Lung (tissue), 12 donors: ENCODE results near the gene HPSE2. TPM values are rescaled to one million over a fixed set of nuclear protein-coding genes. Genes with fewer than 3 reads are reported as not detected.

Experiments used
- ATAC-seq: fragments of 200-7000 bp; cut with Tn5 transposase; one replicate; pipeline ENCODE4 v1.9.1; 2020; ENCODE audit warnings: moderate number of reproducible peaks; ENCODE audit not compliant: insufficient read depth, low FRiP score
- DNase-seq, 3 donors: peaks; one replicate each; pipeline ENCODE4 v3.0.0-alpha.2; 2013 to 2017
- H3K27ac ChIP-seq, 2 donors: one replicate each; pipeline ENCODE4 v1.5.1; 2013; ENCODE audit warnings: mild to moderate bottlenecking in 2 of 2, moderate library complexity in 2 of 2, control low read depth in 1 of 2, inconsistent platforms in 1 of 2, low read depth in 1 of 2, low read length in 1 of 2
- H3K27me3 ChIP-seq, 3 donors: one replicate each; pipeline ENCODE4 v1.5.1; 2013; ENCODE audit warnings: low read length in 2 of 3; ENCODE audit not compliant: control insufficient read depth in 3 of 3, insufficient read depth in 3 of 3
- H3K36me3 ChIP-seq, 4 donors: one replicate each; pipeline ENCODE4 v1.5.1; 2013; ENCODE audit warnings: low read length in 4 of 4, mild to moderate bottlenecking in 1 of 4, moderate library complexity in 1 of 4; ENCODE audit not compliant: control insufficient read depth in 4 of 4, insufficient read depth in 4 of 4
- H3K4me1 ChIP-seq, 5 donors: one replicate each; pipeline ENCODE4 v1.5.1; 2013; ENCODE audit warnings: low read length in 5 of 5, mild to moderate bottlenecking in 2 of 5, moderate library complexity in 1 of 5; ENCODE audit not compliant: control insufficient read depth in 5 of 5, insufficient read depth in 5 of 5
- H3K4me3 ChIP-seq: one replicate; pipeline ENCODE4 v1.5.1; 2013; ENCODE audit warnings: mild to moderate bottlenecking, control low read depth, moderate library complexity
- H3K9ac ChIP-seq, 2 donors: one replicate each; pipeline ENCODE4 v1.5.1; 2013; ENCODE audit warnings: low read length in 2 of 2, control low read depth in 1 of 2; ENCODE audit not compliant: insufficient read depth in 1 of 2
- H3K9me3 ChIP-seq, 4 donors: one replicate each; pipeline ENCODE4 v1.5.1; 2013; ENCODE audit warnings: low read length in 3 of 4, mild to moderate bottlenecking in 1 of 4, moderate library complexity in 1 of 4; ENCODE audit not compliant: control insufficient read depth in 4 of 4, insufficient read depth in 3 of 4
- WGBS, 2 donors: extraction: QIAGEN DNeasy Blood & Tissue Kit; methylation state at CpG; one replicate each; pipeline ENCODE4 v1.1.7; 2013; 5-methylcytosine and 5-hydroxymethylcytosine counted together
- polyA plus RNA-seq, 2 donors: library from polyadenylated mRNA; stranded (reverse); fragments of 200-250 nt; gene quantifications; one replicate each; pipeline ENCODE4 v1.2.1, GENCODE V29; 2013
- total RNA-seq, 2 donors: library from RNA; depleted of rRNA in 1 of 2; stranded (reverse); fragments of >200 nt in 1 of 2; gene quantifications; one replicate each; pipeline ENCODE4 v1.2.1, GENCODE V29; 2014 to 2021
- TF ChIP-seq, protein P1 (sequence below): IDR thresholded peaks from 2 replicates; pipeline ENCODE4 v1.5.1; 2012; ENCODE audit warnings: mild to moderate bottlenecking; ENCODE audit errors: control extremely low read depth, extremely low read depth
- donor health status: control.
- donor health status: control.
- donor health status: Bipolar disorder and iron deficiency.
- donor health status: healthy.
- donor health status: DM: yes; HTN: yes; CAD: no.

The HPSE2 gene
- total and polyA plus RNA-seq, 4 donors = 0.32 to 47.3 (median 1.9) TPM

DNA sequence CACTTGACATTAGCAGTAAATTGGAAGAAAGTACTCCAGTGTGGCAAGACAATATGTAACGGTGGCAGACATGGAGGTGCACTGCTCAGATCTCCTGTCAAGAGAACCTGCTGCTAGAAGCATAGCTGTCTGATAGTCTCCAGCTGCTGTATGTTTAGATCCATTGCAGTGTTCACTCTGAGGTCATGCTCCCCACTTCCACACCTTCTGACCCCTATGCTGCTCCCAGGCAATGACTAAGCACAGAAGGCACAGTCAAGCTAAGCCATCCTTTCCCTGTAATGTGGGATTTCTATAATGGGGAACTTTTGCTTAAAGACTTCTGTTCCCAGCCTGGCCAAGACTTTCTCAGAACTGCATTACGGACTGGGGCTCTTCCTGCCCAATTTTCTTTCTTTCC is 315.8 kb downstream of the HPSE2 start:
- no peak for ATAC-seq
- H3K27ac ChIP-seq = no peak overlapping the region

DNA sequence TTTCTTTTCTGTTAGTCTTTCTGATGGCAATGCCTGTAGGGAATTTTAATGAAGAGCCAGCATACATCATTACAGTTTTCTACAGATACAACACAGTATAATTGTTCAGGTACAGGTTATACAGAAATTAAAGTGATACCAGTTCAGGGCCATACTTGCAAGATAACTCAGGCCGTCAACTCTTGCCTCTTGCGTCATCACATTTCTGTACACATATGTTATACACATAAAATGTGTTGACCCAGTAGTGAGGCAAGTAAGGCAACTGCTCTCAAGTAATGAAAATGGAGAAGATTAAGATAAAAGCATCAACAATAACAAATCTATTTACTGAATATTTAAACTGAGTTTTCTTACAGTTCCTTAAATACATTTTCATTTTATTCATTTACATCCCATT is 317.8 kb downstream of the HPSE2 start:
- DNase-seq = peak in 1 of 3 donors; percentile 42
- Histone ChIP-seq H3K27me3 (no peaks in the 10 kb centered on the region), H3K27ac (no peak overlapping the region), H3K9ac (no peak overlapping the region), H3K4me3 (no peak overlapping the region), H3K9me3 (no peaks in the 10 kb centered on the region), H3K4me1 (peaks cover 0 to 36% (median 0%) of the 10 kb centered on the region in 5 donors), H3K36me3 (no peaks in the 10 kb centered on the region)
- TF ChIP-seq, protein P1, sequence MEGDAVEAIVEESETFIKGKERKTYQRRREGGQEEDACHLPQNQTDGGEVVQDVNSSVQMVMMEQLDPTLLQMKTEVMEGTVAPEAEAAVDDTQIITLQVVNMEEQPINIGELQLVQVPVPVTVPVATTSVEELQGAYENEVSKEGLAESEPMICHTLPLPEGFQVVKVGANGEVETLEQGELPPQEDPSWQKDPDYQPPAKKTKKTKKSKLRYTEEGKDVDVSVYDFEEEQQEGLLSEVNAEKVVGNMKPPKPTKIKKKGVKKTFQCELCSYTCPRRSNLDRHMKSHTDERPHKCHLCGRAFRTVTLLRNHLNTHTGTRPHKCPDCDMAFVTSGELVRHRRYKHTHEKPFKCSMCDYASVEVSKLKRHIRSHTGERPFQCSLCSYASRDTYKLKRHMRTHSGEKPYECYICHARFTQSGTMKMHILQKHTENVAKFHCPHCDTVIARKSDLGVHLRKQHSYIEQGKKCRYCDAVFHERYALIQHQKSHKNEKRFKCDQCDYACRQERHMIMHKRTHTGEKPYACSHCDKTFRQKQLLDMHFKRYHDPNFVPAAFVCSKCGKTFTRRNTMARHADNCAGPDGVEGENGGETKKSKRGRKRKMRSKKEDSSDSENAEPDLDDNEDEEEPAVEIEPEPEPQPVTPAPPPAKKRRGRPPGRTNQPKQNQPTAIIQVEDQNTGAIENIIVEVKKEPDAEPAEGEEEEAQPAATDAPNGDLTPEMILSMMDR = no peak
- WGBS, 2 donors = 85 to 90% methylated on average over 2 of the region's 2 CpGs
- no peak for ATAC-seq

More for the DNA sequence above, 315.8 kb downstream of the HPSE2 start:
- Histone ChIP-seq H3K9ac (no peak overlapping the region), H3K4me1 (peaks cover 0 to 36% (median 0%) of the 10 kb centered on the region in 5 donors), H3K9me3 (no peaks in the 10 kb centered on the region), H3K36me3 (no peaks in the 10 kb centered on the region), H3K27me3 (no peaks in the 10 kb centered on the region), H3K4me3 (no peak overlapping the region)
- 58 to 72% methylated on average over 2 of the region's 2 CpGs for WGBS, 2 donors
- no peak for DNase-seq
- TF ChIP-seq, protein P1 = no peak

DNA sequence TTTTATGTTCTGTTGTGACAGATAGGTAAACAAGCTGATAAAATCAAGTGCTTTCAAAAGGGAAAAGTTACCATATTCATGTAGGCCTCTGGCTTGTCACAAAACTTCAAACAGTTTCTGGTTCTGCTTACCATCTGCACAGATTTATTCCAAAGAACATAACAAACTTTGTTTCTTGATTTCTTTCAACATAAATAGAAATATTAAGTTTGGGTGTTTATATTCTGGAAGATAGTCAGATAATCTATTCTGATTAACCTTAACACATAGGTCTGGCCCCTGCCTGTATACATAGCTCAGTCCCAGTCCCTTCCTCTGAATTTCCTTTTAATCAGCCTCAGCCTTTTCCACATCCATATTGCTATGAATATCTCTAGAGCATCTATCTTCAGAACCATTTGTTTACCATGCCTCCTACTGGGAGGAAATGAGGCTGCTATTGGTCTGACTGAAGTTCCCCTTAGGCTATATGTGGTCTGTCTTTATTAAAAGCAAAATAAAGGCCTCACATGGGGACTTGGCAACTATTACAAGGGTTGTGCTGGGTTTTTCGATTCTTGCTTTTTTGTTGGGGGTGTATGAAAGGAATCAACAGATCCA is 319.0 kb downstream of the HPSE2 start:
- peak; percentile 28 to 90 (median 87) for DNase-seq
- Histone ChIP-seq H3K4me3 (no peak overlapping the region), H3K36me3 (no peaks in the 10 kb centered on the region), H3K27me3 (no peaks in the 10 kb centered on the region), H3K27ac (no peak overlapping the region), H3K4me1 (peaks cover 0 to 35% (median 0%) of the 10 kb centered on the region in 5 donors), H3K9me3 (no peaks in the 10 kb centered on the region), H3K9ac (no peak overlapping the region)
- TF ChIP-seq, protein P1 = no peak
- ATAC-seq = no peak
- WGBS, 2 donors = 57% methylated on average over 1 of the region's 1 CpG

DNA sequence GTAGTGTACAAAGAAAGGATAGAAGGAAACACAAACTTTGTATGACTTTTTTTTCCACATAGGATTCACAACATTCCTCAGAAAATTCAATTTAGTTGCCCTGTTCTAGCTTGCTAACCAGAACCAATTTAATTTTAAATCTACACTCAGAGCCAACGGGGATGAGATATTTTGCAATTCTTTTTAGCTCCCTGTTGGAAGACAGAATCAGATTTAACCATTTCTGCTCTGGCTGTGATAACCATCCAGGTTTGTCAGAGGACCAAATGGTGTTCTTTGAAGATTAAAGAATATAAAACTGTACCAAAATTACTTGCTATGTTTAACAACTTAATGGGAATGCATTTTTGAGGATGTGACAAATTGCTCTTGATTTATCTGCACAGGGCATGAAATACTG is 319.7 kb downstream of the HPSE2 start:
- H3K4me1 ChIP-seq = peaks cover 0 to 32% (median 0%) of the 10 kb centered on the region in 5 donors
- 23 to 41% methylated on average over 1 of the region's 1 CpG for WGBS, 2 donors
- H3K4me3 ChIP-seq = no peak overlapping the region
- TF ChIP-seq, protein P1 = no peak
- H3K27ac ChIP-seq = no peak overlapping the region
- ATAC-seq (no peak), DNase-seq (peak in 2 of 3 donors; percentile 69 to 70)
- no peak overlapping the region for H3K9ac ChIP-seq
- no peaks in the 10 kb centered on the region for H3K27me3 ChIP-seq
- no peaks in the 10 kb centered on the region for H3K9me3 ChIP-seq
- H3K36me3 ChIP-seq = no peaks in the 10 kb centered on the region
